Mammary microvascular endothelial cell (primary cell): ENCODE data around the gene RAD51AP2. TPM values are rescaled to one million over a fixed set of nuclear protein-coding genes. Genes with fewer than 3 reads are reported as not detected.

ENCODE experiments used
- total RNA-seq: library from RNA; depleted of rRNA; stranded (reverse); fragments of >200 nt; gene quantifications from 2 replicates; pipeline ENCODE4 v1.2.3, GENCODE V29; 2015

The RAD51AP2 gene
- total RNA-seq = not detected in 2 replicates

DNA sequence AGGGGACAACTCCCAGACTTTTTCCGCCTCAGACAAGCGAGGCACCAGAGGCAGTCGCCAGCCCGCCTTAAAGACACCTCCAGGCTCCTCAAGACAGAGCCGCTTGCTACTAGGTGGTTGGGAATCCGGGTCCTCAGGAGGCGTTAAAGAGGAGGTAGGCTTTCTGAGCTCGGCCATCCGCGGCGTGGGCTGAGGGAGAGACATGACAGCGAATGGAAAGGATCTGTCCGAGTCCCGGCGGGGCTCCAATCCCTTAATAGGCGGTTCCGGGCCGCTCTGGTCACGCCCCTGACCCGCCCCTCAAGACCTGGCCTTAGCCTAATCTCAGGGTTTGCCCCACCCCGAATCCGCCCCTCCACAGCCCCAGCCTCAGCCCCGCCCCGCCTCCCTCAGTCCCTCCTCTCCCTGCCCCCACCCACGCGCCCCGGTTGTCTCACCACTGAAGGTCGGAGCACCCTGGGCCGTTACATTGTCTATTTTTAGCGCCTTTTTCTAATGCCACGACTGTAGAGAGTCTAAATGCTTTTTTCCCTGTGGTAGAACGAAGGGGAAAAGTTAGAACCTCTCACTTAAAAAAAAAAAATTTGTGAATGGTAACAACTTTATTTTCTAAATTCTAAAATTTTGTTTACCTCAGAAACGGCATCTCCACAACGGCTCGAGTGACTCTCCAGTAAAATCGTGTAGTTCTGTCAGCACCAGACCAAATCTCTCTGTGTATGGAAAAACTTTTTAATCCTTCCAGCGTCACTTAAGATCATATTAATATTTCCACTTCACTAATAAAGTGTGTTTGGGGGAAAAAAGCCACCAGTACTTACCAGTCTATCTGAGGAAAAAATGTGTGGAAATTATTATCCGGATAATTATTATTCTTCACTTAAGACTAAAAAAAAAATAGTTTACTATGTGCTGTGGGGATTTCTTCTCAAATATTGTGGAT lies at the start of gene RAD51AP2:
RAD51AP2 (minus strand) TSS at position 229 of the 943 bp plus-strand sequence; CDS start at position 204, 25 bp downstream.

GRCh38 chr2:17540093-17540812 lies 22.0 kb upstream of the RAD51AP2 start, which contains the start of gene VSNL1:
Gene VSNL1 (plus strand): TSS chr2:17540696. CDS start chr2:17592075, 51,379 bp downstream.

Other genes starting within 250 kb of the RAD51AP2 start
- not detected in 2 replicates for gene VSNL1, start 22.3 kb upstream of the RAD51AP2 start, total RNA-seq
- gene SMC6, start 235.4 kb upstream of the RAD51AP2 start, total RNA-seq = 21.7 and 25.3 TPM in 2 replicates
- 12.7 and 17.6 TPM in 2 replicates for gene GEN1, start 235.7 kb upstream of the RAD51AP2 start, total RNA-seq